Measurements from ENCODE around the gene RSPO4.

- no peak for TF ChIP-seq POLR2AphosphoS5 (IDR thresholded peaks at IDR 0.05; ENCODE audit: insufficient read depth, low read depth, low read length)
- TF ChIP-seq CTCF (IDR thresholded peaks at IDR 0.05; ENCODE audit: extremely low read depth in 1 of 2, insufficient read depth in 1 of 2, low read depth in 1 of 2, low read length in 2 of 2) = no peak
- TF ChIP-seq, protein P1, sequence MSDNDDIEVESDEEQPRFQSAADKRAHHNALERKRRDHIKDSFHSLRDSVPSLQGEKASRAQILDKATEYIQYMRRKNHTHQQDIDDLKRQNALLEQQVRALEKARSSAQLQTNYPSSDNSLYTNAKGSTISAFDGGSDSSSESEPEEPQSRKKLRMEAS (IDR thresholded peaks at IDR 0.05; ENCODE audit: insufficient read depth, insufficient read length) = no peak
- no peak for TF ChIP-seq MYC (IDR thresholded peaks at IDR 0.05; ENCODE audit: low read depth, low read length)
- no peak for TF ChIP-seq JUN (IDR thresholded peaks at IDR 0.05; ENCODE audit: borderline replicate concordance, insufficient read depth, insufficient read length, low read depth)
- TF ChIP-seq POLR2A (IDR thresholded peaks at IDR 0.05; ENCODE audit: low read depth, low read length) = no peak
- TF ChIP-seq EZH2 (IDR thresholded peaks at IDR 0.05; ENCODE audit: borderline replicate concordance, low read depth, low read length, severe bottlenecking) = no peak
- TF ChIP-seq GATA2 (IDR thresholded peaks at IDR 0.05; ENCODE audit: insufficient read depth, insufficient read length, low read depth, low read length) = no peak
Measured at GRCh38 chr20:965956-966355, 36.2 kb downstream of the RSPO4 start.
